HG03108 (cell line): ENCODE results near the gene DNAJC5.
"Not testable (repeated sequence)": the region's sequence is repeated elsewhere in the genome, so short reads cannot be mapped to it uniquely, and the experiment has no call there.

ENCODE experiments used
- ATAC-seq: cut with Tn5 transposase; IDR thresholded peaks from one replicate; pipeline ENCODE4 v1.9.1; 2021; ENCODE audit warnings: moderate library complexity; ENCODE audit not compliant: unreplicated experiment

DNAJC5 gene

DNA sequence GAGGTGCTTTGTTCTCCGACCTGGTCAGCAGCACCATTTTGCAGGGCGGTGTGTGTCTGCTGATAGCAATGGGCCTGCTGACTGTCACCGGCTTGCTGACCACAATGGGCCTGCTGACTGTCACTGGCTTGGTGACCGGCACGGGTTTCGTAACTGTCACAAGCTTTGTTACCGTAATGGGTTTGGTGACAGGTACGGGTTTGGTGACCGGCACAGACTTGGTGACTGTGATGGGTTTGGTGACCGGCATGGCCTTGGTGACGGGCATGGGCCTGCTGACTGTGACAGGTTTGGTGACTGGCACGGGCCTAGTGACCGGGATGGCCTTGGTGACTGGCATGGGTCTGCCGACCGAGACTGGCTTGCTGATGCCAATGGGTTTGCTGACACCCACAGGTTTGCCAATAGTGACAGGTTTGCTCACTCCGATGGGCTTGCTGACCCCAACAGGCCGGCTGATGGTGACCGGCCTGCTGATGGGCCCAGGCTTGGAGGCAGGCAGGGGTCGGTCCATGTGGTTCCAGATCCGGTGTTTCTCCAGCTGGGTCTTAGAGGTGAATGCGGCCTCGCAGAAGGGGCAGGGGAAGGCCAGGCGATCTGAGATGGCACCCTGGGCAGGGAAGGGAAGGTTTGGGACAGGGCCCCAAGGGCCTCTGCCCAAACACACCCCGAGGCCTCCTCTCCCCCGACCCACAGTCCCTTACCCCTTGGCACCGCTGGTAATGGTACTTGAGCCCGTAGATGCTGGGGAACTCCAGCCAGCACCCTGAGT lies 71.4 kb downstream of the DNAJC5 start:
- no peak for ATAC-seq

DNA sequence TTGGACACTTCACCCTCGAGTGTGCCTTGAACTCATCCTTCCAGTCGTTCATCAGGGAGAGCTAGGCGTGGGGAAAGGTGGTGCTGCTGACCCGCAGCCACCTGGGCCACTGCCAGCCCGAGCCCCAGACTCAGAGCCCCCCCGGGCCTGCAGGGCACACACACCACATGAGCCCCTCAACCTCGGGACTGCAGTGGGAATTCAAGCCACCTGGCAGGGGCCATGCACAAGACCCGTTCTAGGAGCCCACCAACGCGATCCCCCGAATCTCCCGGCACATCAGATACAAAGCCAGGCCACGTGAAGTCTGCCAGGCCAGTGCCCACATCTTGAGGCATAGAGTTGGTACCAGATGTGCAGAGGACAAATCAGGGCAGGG lies 72.0 kb downstream of the DNAJC5 start:
- ATAC-seq = no peak

DNA sequence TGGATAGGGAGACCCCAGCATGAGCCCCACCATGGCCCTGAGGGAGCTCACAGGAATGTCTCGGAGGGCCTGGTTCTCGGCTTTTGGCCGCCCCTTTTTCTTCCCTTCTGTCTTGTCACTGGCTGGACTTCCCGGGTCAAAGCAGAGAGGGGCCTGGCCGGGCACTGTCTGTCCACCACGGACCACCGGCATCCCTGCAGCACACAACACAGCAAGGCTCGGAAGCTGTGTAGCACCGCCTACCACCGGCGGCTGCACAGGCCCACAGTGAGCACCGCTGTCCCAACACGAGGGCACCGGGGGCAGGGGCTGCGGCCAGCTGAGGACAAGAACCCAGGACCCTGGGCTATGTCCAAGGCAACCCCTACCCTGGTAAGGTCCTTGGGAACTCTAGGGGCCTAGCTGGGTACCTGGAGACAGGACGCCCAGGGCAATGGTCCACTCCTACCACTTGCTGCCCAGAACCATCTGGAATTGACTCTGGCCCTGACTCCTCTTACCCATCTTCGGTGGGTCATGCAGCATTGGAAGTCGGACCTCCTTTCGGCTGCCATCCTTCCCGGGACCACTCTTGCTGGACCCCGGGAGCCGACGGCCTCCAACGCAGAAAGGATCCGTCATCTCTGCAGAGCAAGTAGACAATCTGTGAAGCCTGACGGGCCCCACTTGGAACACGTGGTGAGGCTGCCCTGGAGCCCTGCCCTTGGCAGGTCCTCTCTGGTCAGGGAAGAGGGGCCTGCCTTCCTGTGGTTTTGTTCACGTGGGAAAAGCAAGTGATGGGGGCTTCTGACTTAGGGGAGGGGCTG lies 72.6 kb downstream of the DNAJC5 start:
- ATAC-seq = no peak

DNA sequence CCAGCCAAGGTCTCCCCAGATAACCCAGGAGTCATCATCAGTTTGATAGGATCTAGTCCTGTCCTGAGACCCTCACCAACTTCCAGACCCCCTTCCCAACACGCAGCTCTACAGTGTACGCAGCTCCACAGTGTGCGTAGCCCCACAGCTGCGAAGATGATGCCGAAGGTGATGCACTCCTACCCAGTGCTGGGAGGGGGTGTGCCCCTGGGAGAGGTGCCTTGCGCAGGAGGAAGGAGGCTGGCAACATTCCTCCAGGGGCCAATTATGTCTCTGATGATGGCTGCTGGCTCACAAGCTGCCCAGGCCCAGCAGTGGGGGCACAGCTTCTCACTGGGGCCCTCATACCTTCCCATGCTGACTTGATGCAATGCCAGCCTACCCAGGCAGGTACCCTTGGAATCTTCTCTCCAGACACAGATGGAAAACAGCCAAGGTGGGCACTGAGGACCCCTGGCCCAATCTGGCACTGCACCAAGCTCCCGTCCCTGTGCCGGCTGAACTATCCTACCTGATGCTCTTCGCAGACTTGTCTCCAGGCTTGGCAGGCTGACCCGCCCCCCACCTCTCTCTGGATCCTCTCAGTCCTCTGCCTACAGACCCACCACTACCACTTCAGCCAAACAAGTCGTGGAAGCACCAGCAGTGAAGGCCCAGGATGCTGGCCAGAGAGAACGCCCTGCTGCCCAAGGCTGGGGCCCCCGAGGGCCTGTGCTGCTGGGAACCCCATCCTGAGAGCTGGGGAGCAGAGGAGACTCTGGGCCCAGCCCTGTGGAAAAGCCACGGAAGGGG lies 73.4 kb downstream of the DNAJC5 start:
- no peak for ATAC-seq

DNA sequence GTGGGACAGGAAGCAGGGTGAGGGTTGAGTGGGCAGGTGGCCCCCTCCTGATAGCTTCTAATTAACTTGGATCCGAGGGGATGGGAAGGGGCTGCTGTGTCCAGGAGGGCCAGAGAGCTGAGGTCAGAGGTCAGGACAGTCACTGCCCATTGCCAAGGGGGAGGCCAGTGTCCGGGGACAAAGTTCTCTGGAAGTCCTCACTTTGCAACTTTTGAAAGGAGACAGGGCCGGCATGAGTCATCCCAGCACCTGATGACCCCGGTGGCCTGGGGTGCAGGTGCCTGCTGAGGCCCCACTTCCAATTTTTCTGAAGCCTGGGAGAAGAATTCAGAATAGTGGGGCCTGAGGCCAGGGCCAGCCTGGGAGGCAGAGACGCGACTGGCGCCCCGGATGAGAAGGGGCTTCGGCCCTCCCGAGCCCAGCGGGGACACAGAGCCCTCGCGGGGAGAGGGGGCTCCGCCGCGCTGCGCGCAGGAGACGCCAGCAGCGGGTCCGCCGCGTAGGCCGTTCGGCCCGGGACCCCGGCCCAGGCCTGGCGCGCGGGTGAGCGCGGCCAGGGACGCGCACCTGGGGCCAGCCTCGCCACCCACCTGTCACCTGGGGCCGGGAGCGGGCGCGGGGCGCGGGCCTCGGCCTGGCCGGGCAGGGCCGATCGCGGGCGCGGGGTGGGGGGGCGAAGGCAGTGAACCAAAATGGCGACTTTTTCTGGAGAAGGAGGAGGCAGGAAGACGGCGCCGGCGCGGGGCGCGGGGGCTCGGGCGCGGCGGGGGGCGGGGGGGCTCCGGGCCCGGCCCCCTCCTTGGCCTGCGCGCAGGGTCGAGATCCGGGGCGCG lies 74.2 kb downstream of the DNAJC5 start:
- no peak for ATAC-seq

DNA sequence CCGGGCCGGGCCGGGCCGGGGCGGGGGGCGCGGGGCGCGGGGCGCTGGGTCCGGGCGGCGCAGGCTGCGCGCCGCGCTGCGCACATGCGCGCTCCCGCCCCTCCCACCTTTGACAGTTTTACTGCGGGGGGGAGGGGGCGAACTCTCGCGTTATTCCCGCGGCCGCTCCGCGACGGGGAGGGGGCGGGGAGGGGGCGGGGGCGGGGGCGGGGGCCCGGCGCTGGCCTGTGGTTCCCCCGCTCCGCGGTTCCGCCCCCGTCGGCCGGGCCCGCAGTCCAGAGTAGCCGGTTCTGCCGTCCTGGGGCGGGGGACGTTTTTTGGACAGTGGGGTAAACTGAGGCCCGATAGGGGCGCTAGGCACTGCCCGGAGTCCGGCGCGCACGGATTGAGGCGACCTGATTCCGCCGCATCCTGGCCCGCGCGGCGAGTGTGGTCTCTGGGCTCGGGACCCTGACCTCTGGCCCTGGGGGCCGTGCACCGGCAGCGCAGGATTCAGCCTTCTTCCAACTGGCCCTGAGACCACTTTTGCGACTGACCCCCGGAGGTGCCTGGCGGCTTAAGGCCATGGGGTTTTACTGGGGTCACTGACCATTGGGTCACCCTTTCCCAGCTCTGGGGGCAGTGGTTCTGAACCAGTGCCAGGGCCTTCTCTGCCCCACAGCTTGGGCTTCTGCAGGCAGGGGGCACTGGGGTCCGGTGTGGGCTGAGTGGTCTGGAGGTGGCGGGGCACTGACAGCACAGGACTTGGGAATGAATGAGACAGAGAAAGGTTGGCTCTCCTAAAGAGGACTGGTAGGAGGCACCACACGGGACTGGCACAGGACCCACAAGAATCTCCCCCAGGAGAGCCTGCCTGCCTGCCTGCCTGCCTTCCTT lies 75.2 kb downstream of the DNAJC5 start, which contains the start of gene ZNF512B:
ZNF512B (minus strand) TSS at position 93 of the 876 bp plus-strand sequence. CDS start 1,980 bp downstream, outside the sequence.
- ATAC-seq = no peak

DNA sequence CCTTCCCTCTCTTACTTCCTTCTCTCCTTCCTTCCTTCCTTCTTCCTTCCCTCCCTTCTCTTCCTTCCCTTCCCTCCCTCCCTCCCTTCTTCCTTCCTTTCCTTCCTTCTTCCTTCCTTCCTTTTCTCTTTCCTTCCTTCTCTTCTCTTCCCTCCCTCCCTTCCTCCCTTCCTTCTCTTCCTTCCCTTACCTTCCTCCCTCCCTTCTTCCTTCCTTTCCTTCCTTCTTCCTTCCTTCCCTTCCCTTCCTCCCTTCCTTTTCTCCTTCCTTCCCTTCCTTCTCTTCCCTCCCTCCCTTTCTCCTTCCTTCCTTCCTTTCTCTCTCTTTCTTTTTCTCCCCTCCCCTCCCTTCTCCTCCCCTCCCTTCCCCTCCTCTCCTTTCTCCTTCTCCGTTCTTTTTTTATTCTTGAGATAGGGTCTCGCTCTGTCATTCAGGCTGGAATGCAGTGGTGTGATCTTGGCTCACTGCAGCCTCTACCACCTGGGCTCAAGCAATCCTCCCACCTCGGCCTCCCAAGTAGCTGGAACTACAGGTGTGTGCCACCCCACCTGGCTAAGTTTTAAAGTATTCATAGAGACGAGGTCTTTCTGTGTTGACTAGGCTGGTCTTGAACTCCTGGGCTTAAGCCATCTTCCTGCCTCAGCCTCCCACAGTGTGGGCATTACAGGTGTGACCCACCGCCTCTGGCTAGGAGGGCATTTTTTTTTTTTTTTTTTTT lies 75.9 kb downstream of the DNAJC5 start:
- no peak for ATAC-seq

DNA sequence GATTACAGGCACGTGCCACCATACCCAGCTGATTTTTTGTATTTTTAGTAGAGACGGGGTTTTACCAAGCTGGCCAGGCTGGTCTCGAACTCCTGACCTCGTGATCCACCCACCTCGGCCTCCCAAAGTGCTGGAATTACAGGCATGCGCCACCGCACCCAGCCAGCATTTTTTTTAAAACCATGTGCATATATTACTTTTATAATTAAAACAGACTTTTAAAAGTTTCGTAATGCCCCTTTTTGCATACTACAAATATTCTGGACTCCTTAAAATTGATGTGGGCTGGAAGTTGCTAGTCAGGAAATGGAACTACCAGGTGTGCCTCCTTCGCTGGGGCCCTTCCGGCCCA lies 77.0 kb downstream of the DNAJC5 start:
- ATAC-seq = not testable (repeated sequence)

DNA sequence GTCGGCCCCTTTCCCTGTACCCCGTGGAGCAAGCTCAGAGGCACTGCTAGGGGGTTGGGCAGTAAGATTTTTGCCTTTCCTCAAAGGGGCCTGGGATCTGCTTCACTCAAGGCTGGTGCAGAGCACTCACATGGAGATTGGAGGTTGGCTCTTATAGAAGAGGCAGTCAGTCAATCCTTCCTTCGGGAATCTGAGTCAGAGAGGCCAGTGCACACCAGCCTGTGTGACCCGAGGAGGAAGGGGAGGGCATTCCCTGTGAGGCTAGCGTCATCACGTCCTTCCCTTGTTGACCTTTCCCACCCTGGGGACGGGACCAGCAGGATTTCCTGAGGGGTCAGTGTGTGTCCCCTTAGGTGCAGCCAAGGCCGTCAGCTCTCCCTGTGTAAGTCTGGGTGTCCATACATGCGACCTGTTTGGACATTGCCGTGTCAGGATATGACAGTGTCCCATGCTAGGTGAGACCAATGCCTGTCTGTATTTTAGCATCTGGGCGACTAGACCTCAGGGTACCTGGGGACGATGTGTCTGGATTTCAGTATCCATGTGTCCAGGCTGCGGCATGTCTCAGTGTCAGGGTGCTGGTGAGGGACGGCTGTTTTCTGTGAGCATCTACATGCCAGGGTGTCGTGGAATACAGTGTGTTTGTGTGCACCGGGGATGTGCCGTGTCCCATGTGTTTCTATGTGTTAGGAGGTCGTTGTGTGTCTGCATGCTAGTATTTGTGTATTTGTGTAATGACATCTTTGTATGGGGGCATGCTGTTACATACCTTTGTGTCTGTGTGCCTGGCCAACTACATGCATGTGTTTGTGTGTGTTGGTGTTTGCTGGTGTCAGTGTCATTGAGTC lies 77.6 kb downstream of the DNAJC5 start:
- ATAC-seq = no peak

DNA sequence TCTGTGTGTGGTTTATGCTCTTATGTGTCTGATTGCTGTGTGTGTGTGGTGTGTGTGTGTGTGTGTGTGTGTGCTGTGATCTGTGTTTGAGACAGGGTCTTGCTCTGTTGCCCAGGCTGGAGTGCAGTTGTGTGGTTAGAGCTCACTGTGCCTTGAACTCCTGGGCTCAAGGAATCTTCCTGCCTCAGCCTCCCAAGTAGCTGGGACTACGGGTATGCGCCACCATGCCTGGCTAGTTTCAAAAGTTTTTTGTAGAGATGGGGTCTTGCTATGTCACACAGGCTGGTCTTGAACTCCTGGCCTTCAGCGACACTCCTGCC lies 78.2 kb downstream of the DNAJC5 start:
- no peak for ATAC-seq

DNA sequence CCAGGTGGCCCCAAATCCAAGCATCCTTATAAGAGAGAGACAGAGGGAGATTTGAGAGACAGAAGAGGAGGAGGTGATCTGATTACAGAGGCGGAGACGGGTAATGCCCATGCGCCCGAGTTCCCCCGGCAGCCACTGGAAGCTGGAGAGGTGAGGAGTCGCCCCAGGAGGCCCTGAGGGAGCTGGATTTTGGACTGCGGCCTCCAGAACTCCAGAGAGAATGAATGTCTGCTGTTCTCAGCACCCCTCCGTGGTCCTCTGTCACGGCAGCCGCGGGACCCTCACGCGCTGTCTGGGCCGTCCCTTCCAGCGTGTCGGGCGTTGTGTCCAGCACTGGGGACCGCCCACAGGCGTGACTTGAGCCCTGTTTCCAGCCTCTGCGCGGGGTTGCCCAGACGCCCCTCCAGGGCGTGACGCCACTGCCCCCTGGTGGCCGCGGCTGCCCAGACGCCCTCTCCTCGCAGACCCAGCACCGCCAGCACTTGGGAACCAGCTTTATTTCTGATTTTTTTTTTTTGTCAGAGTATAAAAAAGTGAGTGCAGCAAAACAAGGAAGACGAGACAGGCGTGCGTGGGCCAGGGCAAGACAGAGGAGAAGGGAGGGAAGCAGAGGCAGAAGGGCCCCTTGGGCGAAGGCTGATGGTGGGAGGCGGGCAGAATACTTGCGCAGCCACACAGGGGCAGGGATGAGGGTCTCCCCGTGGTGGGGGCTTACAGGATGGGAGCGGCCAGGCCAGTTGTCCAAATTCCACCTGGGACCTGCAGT lies 78.9 kb downstream of the DNAJC5 start:
- ATAC-seq = no peak

DNA sequence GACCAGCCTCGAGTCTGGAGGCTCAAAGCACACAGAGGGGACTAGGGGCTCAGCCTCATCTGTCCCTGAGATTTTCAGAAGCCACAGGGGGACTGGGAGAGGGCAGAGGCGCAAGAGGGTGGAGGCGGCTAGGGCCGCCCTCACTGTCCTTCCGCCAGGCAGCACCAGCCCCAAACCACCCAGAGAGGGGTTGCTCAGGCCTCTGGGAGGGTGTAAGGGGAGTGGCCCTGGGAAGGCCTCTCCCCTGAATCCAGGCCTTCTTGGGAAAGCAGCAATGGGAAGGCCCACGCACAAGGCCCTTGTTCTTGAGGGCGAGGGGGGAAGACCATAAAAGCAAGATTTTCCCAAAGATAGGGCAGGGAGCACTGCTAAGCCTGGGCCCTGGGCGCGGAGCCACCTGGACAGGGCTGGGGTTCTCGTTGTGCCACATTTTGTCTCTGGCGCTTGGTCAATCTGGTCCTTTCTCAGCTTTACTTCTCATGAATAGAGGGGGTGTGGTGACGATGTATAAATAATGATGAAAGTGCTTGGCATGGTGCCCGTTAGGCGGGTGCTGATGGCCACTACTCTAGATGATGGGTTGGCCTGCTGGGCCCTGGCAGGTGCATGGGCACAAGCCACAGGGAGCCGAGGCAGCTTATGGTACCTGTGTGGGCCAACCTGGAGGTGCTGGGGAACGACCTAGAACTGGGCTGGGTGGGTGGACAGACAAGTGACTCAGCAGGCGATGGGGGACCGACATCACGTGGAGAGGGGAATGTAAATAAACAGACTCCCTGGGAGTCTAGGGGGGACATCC lies 79.7 kb downstream of the DNAJC5 start:
- ATAC-seq = no peak

DNA sequence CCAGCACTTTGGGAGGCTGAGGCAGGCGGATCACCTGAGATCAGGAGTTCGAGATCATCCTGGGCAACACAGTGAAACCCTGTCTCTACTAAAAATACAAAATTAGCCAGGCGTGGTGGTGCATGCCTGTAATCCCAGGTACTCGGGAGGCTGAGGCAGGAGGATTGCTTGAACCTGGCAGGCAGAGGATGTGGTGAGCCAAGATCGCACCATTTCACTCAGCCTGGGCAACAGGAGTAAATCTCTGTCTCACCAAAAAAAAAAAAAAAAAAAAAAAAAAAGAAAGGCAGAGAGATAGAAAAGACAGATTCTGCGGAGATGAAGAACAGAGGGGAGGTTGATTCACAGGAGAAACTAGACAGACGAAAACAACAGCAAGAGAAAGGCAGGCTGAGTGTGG lies 81.6 kb downstream of the DNAJC5 start:
- ATAC-seq = not testable (repeated sequence)

DNA sequence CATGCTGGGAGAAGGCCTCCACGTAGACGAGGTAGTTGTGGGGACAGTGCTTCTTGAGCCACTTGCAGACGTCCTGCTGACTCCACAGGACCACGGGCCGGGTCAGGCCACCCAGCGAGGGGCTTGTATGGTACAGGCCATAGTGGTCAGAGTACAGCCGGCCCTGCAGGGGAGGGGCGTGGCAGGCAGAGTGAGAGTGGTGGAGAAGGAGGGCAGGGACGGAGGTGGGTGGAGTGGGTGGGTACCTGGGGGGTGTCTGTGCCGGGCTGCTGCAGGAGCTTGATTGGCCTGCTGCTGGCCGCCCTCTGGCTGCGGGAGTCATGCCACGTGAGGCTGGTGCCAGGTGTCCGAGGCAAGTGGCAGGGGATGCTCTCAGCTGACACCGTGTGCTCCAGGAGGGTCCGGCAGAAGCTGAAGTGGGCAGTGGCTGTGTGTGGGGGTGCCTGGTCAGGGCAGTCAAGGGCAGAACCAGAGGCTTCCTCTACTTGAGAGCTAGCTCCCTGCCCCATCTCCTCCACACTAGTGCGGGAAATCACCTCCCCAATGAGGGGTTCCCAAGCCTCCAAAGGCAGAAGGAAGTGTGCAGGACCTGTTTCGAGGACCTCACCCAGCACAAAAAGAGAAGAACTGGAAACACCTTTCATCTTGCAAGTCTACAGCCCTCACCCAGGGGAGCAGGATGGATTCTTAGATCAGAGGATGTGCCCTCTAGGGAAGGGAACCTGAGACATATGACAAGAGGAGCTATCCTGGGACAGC lies 82.2 kb downstream of the DNAJC5 start:
- ATAC-seq = no peak

DNA sequence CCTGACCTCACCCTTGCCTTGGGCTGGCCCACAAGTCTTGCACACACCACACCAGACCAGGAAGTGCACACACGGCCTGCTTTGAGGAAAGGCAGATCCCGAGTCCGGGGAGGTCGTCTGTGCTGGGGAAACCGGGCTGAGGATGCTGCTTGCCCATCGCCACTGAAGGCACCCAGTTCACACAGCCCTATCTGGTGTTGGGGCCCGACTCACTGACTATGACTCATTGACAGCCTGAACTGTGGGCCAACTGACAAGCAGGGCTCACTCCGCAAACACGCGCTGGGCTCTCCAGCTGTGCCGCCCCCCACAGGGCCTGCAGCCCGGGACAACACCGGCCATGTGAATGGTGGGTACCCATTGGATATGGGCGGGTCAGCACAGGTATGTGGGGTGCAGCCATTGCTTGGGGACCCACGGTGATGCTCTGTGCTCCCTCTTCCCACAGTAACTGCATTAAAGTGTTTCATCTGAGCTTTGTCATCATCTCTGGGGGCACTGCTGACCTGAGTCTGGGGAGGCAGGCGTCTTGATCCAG lies 82.9 kb downstream of the DNAJC5 start:
- ATAC-seq = no peak
